HUES64 (cell line): Measurements from ENCODE around the gene USF2.

Source experiments
- H3K27ac ChIP-seq: 2 replicates; pipeline ENCODE4 v1.7.0; 2013; ENCODE audit warnings: low read depth, low read length, inconsistent platforms
- H3K27me3 ChIP-seq: 2 replicates; pipeline ENCODE4 v1.6.1; 2013; ENCODE audit warnings: mild to moderate bottlenecking, low read length; ENCODE audit not compliant: insufficient read depth
- H3K36me3 ChIP-seq: 2 replicates; pipeline ENCODE4 v1.6.1; 2013; ENCODE audit warnings: mild to moderate bottlenecking, low read length; ENCODE audit not compliant: insufficient read depth
- H3K4me1 ChIP-seq: 2 replicates; pipeline ENCODE4 v1.6.1; 2013; ENCODE audit warnings: mild to moderate bottlenecking, low read length, moderate library complexity; ENCODE audit not compliant: insufficient read depth
- H3K4me3 ChIP-seq: 2 replicates; pipeline ENCODE4 v1.5.1; 2013; ENCODE audit warnings: mild to moderate bottlenecking, low read length, moderate library complexity
- H3K9ac ChIP-seq: 2 replicates; pipeline ENCODE4 v1.6.1; 2013; ENCODE audit warnings: mild to moderate bottlenecking, low read depth, low read length
- H3K9me3 ChIP-seq: 2 replicates; pipeline ENCODE4 v1.6.1; 2013; ENCODE audit warnings: low read depth, low read length; ENCODE audit not compliant: insufficient read depth
- WGBS: fragments of 150-250, 120-280 bp; methylation state at CpG from one replicate; pipeline ENCODE4 v1.1.7; 2013; ENCODE audit warnings: missing lambda C conversion rate; 5-methylcytosine and 5-hydroxymethylcytosine counted together

Gene USF2

GRCh38 chr19:35309481-35310279 lies 40.9 kb downstream of the USF2 start:
- WGBS, result 88% methylated on average over 47 of the region's 47 CpGs
- no peaks in the 10 kb centered on the region for H3K9me3 ChIP-seq
- no peaks in the 10 kb centered on the region for H3K4me1 ChIP-seq
- no peaks in the 10 kb centered on the region for H3K27me3 ChIP-seq
- no peak overlapping the region for H3K4me3 ChIP-seq
- no peak overlapping the region; the same call in 1 of the 2 replicates for H3K9ac ChIP-seq
- H3K36me3 ChIP-seq, result no peaks in the 10 kb centered on the region
- no peak overlapping the region for H3K27ac ChIP-seq

DNA sequence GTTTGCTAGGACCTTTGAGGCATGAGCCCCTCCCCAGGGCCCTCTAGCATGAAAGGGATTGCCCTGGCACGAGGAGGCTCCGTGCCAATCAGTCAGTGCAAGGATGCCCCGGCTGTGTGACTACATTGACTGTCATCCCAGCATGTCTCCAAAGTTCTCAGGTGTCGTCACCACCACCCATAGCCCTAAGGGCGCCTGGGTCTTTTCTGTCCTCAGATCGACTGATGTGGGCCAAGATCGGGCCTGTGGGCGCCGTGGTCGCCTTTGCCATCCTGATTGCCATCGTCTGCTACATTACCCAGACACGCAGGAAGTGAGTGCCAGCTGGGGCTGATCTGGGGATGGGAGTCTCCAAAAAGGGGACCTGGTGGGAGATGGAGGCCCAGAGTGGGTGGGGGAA lies 41.6 kb downstream of the USF2 start:
- Histone ChIP-seq H3K9ac (no peak overlapping the region), H3K4me1 (no peaks in the 10 kb centered on the region), H3K27me3 (no peaks in the 10 kb centered on the region), H3K4me3 (no peak overlapping the region), H3K36me3 (no peaks in the 10 kb centered on the region), H3K27ac (no peak overlapping the region), H3K9me3 (no peaks in the 10 kb centered on the region)
- WGBS, result 93% methylated on average over 12 of the region's 12 CpGs

GRCh38 chr19:35310811-35311465 lies 42.2 kb downstream of the USF2 start:
- H3K9ac ChIP-seq, result no peak overlapping the region
- no peak overlapping the region for H3K4me3 ChIP-seq
- no peaks in the 10 kb centered on the region for H3K27me3 ChIP-seq
- H3K4me1 ChIP-seq, result no peaks in the 10 kb centered on the region
- no peaks in the 10 kb centered on the region for H3K9me3 ChIP-seq
- H3K27ac ChIP-seq, result no peak overlapping the region
- WGBS, result 95% methylated on average over 10 of the region's 10 CpGs
- H3K36me3 ChIP-seq, result no peaks in the 10 kb centered on the region

DNA sequence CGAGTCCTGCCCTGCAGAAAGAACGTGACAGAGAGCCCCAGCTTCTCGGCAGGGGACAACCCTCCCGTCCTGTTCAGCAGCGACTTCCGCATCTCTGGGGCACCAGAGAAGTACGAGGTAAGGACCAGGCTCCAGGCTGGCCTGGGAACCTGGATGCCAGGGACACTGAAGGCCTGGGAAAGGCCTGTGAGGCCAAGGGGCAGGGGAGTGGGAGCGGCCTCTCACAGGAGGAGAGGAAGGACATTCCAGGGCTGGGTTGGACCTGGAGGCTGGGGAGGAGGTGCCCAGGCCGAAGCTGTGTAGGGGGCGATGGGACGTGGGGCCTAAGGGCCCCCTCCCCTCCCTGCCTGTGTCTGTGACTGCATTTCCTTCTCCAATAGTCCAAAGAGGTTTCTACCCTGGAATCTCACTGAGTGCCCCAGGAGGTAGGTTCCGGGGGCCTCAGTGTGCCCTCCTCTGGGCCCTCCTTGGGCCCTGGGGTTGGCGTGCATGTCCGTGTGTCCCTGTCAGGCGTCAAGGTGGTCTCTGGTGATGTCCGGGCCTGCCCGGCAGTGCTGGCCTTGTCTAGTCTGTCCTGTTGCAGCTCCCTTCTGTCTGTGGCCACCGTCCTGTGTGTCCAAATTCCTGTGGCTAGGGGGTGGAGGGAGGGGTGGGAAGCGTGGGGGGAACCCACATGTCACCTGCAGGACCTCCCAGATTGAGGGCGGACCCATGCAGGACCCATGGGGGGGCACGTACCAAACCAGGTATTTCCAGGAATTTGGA lies 43.3 kb downstream of the USF2 start:
- Histone ChIP-seq H3K27ac (no peak overlapping the region), H3K9ac (no peak overlapping the region), H3K4me1 (no peaks in the 10 kb centered on the region), H3K27me3 (no peaks in the 10 kb centered on the region), H3K9me3 (no peaks in the 10 kb centered on the region), H3K4me3 (no peak overlapping the region), H3K36me3 (no peaks in the 10 kb centered on the region)
- WGBS, result 88% methylated on average over 21 of the region's 21 CpGs

- 84% methylated on average over 7 of the region's 7 CpGs for WGBS
- H3K4me1 ChIP-seq, result no peaks in the 10 kb centered on the region
- no peak overlapping the region for H3K9ac ChIP-seq
- H3K36me3 ChIP-seq, result no peaks in the 10 kb centered on the region
- H3K27ac ChIP-seq, result no peak overlapping the region
- no peaks in the 10 kb centered on the region for H3K27me3 ChIP-seq
- no peaks in the 10 kb centered on the region for H3K9me3 ChIP-seq
- H3K4me3 ChIP-seq, result no peak overlapping the region
These were observed 44.8 kb downstream of the USF2 start for GRCh38 chr19:35313587-35313986.

GRCh38 chr19:35314031-35314430 lies 45.3 kb downstream of the USF2 start:
- Histone ChIP-seq H3K36me3 (no peaks in the 10 kb centered on the region), H3K4me1 (no peaks in the 10 kb centered on the region), H3K9ac (no peak overlapping the region), H3K9me3 (no peaks in the 10 kb centered on the region), H3K27ac (no peak overlapping the region), H3K27me3 (no peaks in the 10 kb centered on the region), H3K4me3 (no peak overlapping the region)
- WGBS, result 90% methylated on average over 8 of the region's 8 CpGs

DNA sequence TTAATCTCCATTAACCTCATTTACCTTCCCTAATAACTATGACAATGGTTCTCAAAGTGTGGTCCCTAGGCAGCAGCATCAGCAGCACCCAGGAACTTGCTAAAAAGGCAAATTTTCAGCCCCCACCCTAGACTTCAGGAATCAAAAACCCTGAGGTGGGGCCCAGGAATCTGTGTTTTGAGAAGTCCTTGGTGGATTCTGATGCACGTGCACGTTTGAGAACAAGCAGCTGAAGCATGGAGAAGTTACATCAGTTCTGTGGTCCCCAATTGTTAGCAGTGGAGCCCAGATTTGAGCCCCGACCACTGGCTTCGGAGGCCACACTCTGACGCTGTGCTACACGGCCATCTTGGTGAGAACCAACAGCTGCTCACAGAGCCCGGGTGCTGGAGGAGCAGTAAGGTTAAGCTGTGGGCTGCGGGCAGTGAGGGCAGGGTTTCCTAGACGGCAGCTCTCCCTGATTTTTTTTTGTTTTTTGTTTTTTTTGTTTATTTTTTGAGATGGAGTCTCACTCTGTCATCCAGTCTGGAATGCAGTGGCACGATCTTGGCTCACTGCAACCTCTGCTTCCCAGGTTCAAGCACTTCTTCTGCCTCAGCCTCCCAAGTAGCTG lies 46.2 kb downstream of the USF2 start:
- no peak overlapping the region for H3K9ac ChIP-seq
- H3K36me3 ChIP-seq, result no peaks in the 10 kb centered on the region
- H3K27ac ChIP-seq, result no peak overlapping the region
- H3K27me3 ChIP-seq, result no peaks in the 10 kb centered on the region
- H3K4me1 ChIP-seq, result no peaks in the 10 kb centered on the region
- WGBS, result 93% methylated on average over 10 of the region's 10 CpGs
- H3K4me3 ChIP-seq, result no peak overlapping the region
- no peaks in the 10 kb centered on the region for H3K9me3 ChIP-seq

DNA sequence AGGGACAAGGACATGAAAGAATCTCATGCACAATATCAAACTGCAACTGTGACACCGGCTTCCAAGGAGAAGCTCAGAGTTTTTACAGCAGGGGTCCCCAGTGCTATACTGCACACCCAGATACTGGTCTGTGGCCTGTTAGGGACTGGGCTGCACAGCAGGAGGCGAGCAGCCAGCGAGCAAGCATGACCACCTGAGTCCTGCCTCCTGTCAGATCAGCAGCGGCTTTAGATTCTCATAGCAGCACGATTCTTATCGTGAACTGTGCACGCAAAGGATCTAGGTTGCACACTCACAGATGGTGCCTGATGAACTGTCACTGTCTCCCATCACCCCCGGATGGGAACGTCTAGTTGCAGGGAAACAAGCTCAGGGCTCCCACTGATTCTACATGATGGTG lies 47.1 kb downstream of the USF2 start:
- WGBS, result 89% methylated on average over 9 of the region's 9 CpGs
- H3K27me3 ChIP-seq, result no peaks in the 10 kb centered on the region
- H3K27ac ChIP-seq, result no peak overlapping the region
- no peaks in the 10 kb centered on the region for H3K9me3 ChIP-seq
- H3K4me3 ChIP-seq, result no peak overlapping the region
- no peaks in the 10 kb centered on the region for H3K4me1 ChIP-seq
- no peaks in the 10 kb centered on the region for H3K36me3 ChIP-seq
- no peak overlapping the region for H3K9ac ChIP-seq

DNA sequence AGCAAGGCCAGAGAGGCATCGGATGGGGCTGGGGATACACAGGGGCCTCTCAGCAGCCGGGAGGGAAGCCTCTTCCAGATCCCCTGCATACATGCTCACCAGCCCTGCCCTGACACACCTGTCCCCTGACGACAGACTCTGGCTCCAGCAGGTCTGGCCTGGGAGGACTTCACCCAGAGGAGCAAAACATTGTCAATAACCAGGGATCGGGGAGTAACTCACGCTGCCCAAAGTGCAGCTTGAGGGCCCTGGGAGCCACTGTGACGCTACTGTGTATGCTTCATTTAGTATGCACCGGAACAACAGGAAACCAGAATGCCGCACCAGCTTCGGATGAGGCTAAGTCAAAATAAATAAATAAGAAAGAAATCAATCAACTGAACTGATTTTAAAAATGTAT lies 47.8 kb downstream of the USF2 start:
- no peaks in the 10 kb centered on the region for H3K27me3 ChIP-seq
- H3K27ac ChIP-seq, result no peak overlapping the region
- no peak overlapping the region for H3K4me3 ChIP-seq
- H3K9ac ChIP-seq, result no peak overlapping the region
- no peaks in the 10 kb centered on the region for H3K4me1 ChIP-seq
- H3K36me3 ChIP-seq, result no peaks in the 10 kb centered on the region
- H3K9me3 ChIP-seq, result no peaks in the 10 kb centered on the region
- 83% methylated on average over 7 of the region's 9 CpGs for WGBS

DNA sequence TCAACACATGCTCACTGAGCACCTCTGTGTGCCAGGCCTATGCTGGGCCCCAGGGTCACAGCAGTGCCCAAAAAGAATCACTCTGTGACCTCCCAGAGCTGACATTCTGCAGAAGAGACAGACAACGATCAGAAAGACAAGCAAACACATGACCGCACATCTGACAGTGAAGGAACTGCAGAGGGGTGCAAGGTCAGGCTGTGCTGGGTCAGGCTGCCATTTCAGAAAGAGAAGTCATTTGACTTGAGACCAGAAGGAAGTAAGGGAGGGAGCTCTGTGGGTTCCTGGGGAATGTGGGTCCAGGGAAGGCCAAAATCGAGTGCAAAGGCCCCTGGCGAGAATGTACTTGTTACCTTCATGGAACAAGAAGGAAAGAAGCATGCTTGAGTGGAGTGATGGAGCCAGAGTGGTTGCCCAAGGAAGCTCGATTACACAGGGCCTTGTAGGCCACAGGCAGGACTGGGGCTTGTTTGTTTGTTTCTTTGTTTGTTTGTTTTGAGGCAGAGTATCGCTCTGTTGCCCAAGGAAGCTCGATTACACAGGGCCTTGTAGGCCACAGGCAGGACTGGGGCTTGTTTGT lies 48.8 kb downstream of the USF2 start:
- no peaks in the 10 kb centered on the region for H3K4me1 ChIP-seq
- WGBS, result 89% methylated on average over 7 of the region's 7 CpGs
- H3K27me3 ChIP-seq, result no peaks in the 10 kb centered on the region
- no peaks in the 10 kb centered on the region for H3K36me3 ChIP-seq
- H3K27ac ChIP-seq, result no peak overlapping the region
- H3K9me3 ChIP-seq, result peaks cover 4% of the 10 kb centered on the region
- no peak overlapping the region for H3K4me3 ChIP-seq
- H3K9ac ChIP-seq, result no peak overlapping the region
